Activated naive CD8-positive, alpha-beta T cell (primary cell): ENCODE data around the gene DOCK2.

Source experiments
- H3K27ac Mint-ChIP-seq: one replicate; pipeline ENCODE4 v1.8.0; 2021; ENCODE audit warnings: mixed read lengths
- H3K27me3 Mint-ChIP-seq: one replicate; pipeline ENCODE4 v1.8.0; 2021; ENCODE audit warnings: mixed read lengths
- H3K36me3 Mint-ChIP-seq: one replicate; pipeline ENCODE4 v1.8.0; 2021; ENCODE audit warnings: mixed read lengths
- H3K4me1 Mint-ChIP-seq: one replicate; pipeline ENCODE4 v1.8.0; 2021; ENCODE audit warnings: low read depth, mixed read lengths
- H3K4me3 Mint-ChIP-seq: one replicate; pipeline ENCODE4 v1.8.0; 2021; ENCODE audit warnings: mild to moderate bottlenecking, mixed read lengths
- H3K9me3 Mint-ChIP-seq: one replicate; pipeline ENCODE4 v1.8.0; 2021; ENCODE audit warnings: low read depth, mixed read lengths

The DOCK2 gene

GRCh38 chr5:170120576-170120975, 483.5 kb downstream of the DOCK2 start:
- peaks cover 4% of the 10 kb centered on the region for H3K36me3 Mint-ChIP-seq
- H3K4me3 Mint-ChIP-seq, result no peak overlapping the region
- H3K4me1 Mint-ChIP-seq, result no peaks in the 10 kb centered on the region
- peaks cover 1% of the 10 kb centered on the region for H3K27me3 Mint-ChIP-seq
- peaks cover 3% of the 10 kb centered on the region for H3K9me3 Mint-ChIP-seq
- no peak overlapping the region for H3K27ac Mint-ChIP-seq

GRCh38 chr5:170121321-170121720, 484.2 kb downstream of the DOCK2 start:
- peaks cover 10% of the 10 kb centered on the region for H3K9me3 Mint-ChIP-seq
- peaks cover 6% of the 10 kb centered on the region for H3K27me3 Mint-ChIP-seq
- no peaks in the 10 kb centered on the region for H3K4me1 Mint-ChIP-seq
- H3K36me3 Mint-ChIP-seq, result peaks cover 10% of the 10 kb centered on the region
- H3K4me3 Mint-ChIP-seq, result no peak overlapping the region
- H3K27ac Mint-ChIP-seq, result no peak overlapping the region

- peaks cover 18% of the 10 kb centered on the region for H3K27me3 Mint-ChIP-seq
- peaks cover 17% of the 10 kb centered on the region for H3K9me3 Mint-ChIP-seq
- H3K4me1 Mint-ChIP-seq, result no peaks in the 10 kb centered on the region
- peaks cover 13% of the 10 kb centered on the region for H3K36me3 Mint-ChIP-seq
- no peak overlapping the region for H3K4me3 Mint-ChIP-seq
- no peak overlapping the region for H3K27ac Mint-ChIP-seq
These were observed 489.0 kb downstream of the DOCK2 start for GRCh38 chr5:170126061-170126460.

- Mint-ChIP-seq H3K4me3 (no peak overlapping the region), H3K36me3 (peaks cover 13% of the 10 kb centered on the region), H3K27me3 (peaks cover 18% of the 10 kb centered on the region), H3K9me3 (peaks cover 17% of the 10 kb centered on the region), H3K4me1 (no peaks in the 10 kb centered on the region), H3K27ac (no peak overlapping the region)
These were observed 489.6 kb downstream of the DOCK2 start for GRCh38 chr5:170126626-170127025.

GRCh38 chr5:170131235-170131634, 494.2 kb downstream of the DOCK2 start:
- Mint-ChIP-seq H3K4me3 (no peak overlapping the region), H3K27me3 (peaks cover 14% of the 10 kb centered on the region), H3K27ac (no peak overlapping the region), H3K4me1 (no peaks in the 10 kb centered on the region), H3K36me3 (peaks cover 3% of the 10 kb centered on the region), H3K9me3 (peaks cover 8% of the 10 kb centered on the region)

- H3K9me3 Mint-ChIP-seq, result no peaks in the 10 kb centered on the region
- no peak overlapping the region for H3K27ac Mint-ChIP-seq
- H3K4me1 Mint-ChIP-seq, result no peaks in the 10 kb centered on the region
- no peaks in the 10 kb centered on the region for H3K36me3 Mint-ChIP-seq
- peaks cover 8% of the 10 kb centered on the region for H3K27me3 Mint-ChIP-seq
- H3K4me3 Mint-ChIP-seq, result no peak overlapping the region
These were observed 495.3 kb downstream of the DOCK2 start for GRCh38 chr5:170132269-170132975.
